K562 (cell line): ENCODE measurements around the gene ADCY5. TPM values are rescaled to one million over a fixed set of nuclear protein-coding genes. Genes with fewer than 3 reads are reported as not detected.

Experiments
- ADNP ChIP-seq: fragments of 200-800 bp; sonication (Bioruptor generic); IDR thresholded peaks from 2 replicates; pipeline ENCODE4 v1.6.1; 2016; ENCODE audit warnings: missing genetic modification characterization, missing compliant biosample characterization
- BRCA1 ChIP-seq, 2 experiments: fragments of 450-650 bp in 1 of 2; sonication (generic) in 1 of 2; formaldehyde crosslinking in 1 of 2; IDR thresholded peaks; 2 replicates each; pipeline versions ENCODE4 v1.5.0 to v1.6.1; 2017 to 2020; ENCODE audit warnings: mild to moderate bottlenecking in 1 of 2, missing genetic modification reagents in 1 of 2
- MAFF ChIP-seq: IDR thresholded peaks from 2 replicates; pipeline ENCODE4 v1.6.1; 2012; ENCODE audit warnings: low read length, improper control_type of control experiment
- MEIS2 ChIP-seq: fragments of 450-650 bp; IDR thresholded peaks from 2 replicates; pipeline ENCODE4 v1.6.1; 2014; ENCODE audit warnings: mild to moderate bottlenecking; ENCODE audit not compliant: partially characterized antibody
- NCOA2 ChIP-seq, 2 experiments: fragments of 450-650 bp; IDR thresholded peaks; 2 replicates each; pipeline ENCODE4 v1.6.1; 2018; ENCODE audit warnings: mild to moderate bottlenecking in 2 of 2, moderate library complexity in 1 of 2; ENCODE audit not compliant: partially characterized antibody in 2 of 2
- SIN3B ChIP-seq: fragments of 450-650 bp; IDR thresholded peaks from 2 replicates; pipeline ENCODE4 v1.6.1; 2017; ENCODE audit warnings: low read depth, mild to moderate bottlenecking, moderate library complexity
- TSC22D4 ChIP-seq: fragments of 450-650 bp; IDR thresholded peaks from 2 replicates; pipeline ENCODE4 v1.6.1; 2016; ENCODE audit warnings: missing genetic modification characterization, missing biosample characterization, control low read depth
- ZNF324 ChIP-seq: fragments of 250-450 bp; sonication (Bioruptor Pico); IDR thresholded peaks from 2 replicates; pipeline ENCODE4 v1.4.0; 2020; ENCODE audit warnings: mild to moderate bottlenecking
- polyA plus RNA-seq, 8 experiments: library from polyadenylated mRNA; depleted of rRNA in 4 of 8; stranded (reverse) in 5 of 8; unstranded in 3 of 8; fragments of >200 nt; fragmentation: Nextera tagmentation in 2 of 8; fragmentation: Illumina TruSeq in 1 of 8; extraction: Ambion mirVana in 2 of 8; extraction: Trizol in 1 of 8; gene quantifications; 2 replicates each; pipeline versions ENCODE4 v1.2.1 to v1.2.3, GENCODE V29; 2011 to 2014; ENCODE audit warnings: inconsistent platforms in 1 of 8, missing spikeins in 1 of 8
- total RNA-seq, 7 experiments: library from RNA; depleted of rRNA in 6 of 7; stranded (reverse); fragments of >200 nt in 6 of 7; fragmentation: Illumina TruSeq in 2 of 7; extraction: Trizol in 2 of 7; gene quantifications; 2 replicates each; pipeline versions ENCODE4 v1.2.1 to v1.2.3, GENCODE V29; 2011 to 2021; ENCODE audit warnings: low replicate concordance in 1 of 7
- TF ChIP-seq, protein P1 (sequence below): fragments of 450-650 bp; IDR thresholded peaks from 2 replicates; pipeline ENCODE4 v1.6.1; 2016; ENCODE audit warnings: mild to moderate bottlenecking

Gene ADCY5
- total and polyA plus RNA-seq, 9 of the 15 experiments (the other 6 are each of a cell fraction or from before 2014, with no cell fraction given) = under 0.01 TPM; not detected in 8

- TF ChIP-seq NCOA2 (IDR thresholded peaks at IDR 0.05; ENCODE audit: partially characterized antibody in 2 of 2) (no peak), BRCA1 (IDR thresholded peaks at IDR 0.05) (no peak), BRCA1 (CRISPR knock-in tag; IDR thresholded peaks at IDR 0.05) (no peak), SIN3B (no peak), MAFF (no peak), ADNP (tag) (no peak), TSC22D4 (tag) (no peak), ZNF324 (no peak), MEIS2 (no peak)
- TF ChIP-seq, protein P1, sequence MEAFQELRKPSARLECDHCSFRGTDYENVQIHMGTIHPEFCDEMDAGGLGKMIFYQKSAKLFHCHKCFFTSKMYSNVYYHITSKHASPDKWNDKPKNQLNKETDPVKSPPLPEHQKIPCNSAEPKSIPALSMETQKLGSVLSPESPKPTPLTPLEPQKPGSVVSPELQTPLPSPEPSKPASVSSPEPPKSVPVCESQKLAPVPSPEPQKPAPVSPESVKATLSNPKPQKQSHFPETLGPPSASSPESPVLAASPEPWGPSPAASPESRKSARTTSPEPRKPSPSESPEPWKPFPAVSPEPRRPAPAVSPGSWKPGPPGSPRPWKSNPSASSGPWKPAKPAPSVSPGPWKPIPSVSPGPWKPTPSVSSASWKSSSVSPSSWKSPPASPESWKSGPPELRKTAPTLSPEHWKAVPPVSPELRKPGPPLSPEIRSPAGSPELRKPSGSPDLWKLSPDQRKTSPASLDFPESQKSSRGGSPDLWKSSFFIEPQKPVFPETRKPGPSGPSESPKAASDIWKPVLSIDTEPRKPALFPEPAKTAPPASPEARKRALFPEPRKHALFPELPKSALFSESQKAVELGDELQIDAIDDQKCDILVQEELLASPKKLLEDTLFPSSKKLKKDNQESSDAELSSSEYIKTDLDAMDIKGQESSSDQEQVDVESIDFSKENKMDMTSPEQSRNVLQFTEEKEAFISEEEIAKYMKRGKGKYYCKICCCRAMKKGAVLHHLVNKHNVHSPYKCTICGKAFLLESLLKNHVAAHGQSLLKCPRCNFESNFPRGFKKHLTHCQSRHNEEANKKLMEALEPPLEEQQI = no peak
Measured at GRCh38 chr3:123287962-123288302, 161.0 kb downstream of the ADCY5 start (continued).
